Measurements from ENCODE around the gene SLC22A2. TPM values are rescaled to one million over a fixed set of nuclear protein-coding genes. Genes with fewer than 3 reads are reported as not detected.

Gene SLC22A2
- total RNA-seq, 3 donors from 2014 or later: 0.16 TPM; not detected in 2

GRCh38 chr6:160260803-160261450 is 2.3 kb upstream of the SLC22A2 start:
- intact Hi-C loops (cut with DNase I, micrococcal nuclease): no loop called here
- TF ChIP-seq CTCF (IDR thresholded peaks at IDR 0.05): no peak
- ATAC-seq (no peak), DNase-seq (no peak)
- H3K36me3 ChIP-seq (ENCODE audit: low read depth): no peaks in the 10 kb centered on the region
- H3K9me3 ChIP-seq: no peaks in the 10 kb centered on the region
- peaks cover 14% of the 10 kb centered on the region for H3K4me1 ChIP-seq (ENCODE audit: low read depth)
- no peak overlapping the region for H3K4me3 ChIP-seq

DNA sequence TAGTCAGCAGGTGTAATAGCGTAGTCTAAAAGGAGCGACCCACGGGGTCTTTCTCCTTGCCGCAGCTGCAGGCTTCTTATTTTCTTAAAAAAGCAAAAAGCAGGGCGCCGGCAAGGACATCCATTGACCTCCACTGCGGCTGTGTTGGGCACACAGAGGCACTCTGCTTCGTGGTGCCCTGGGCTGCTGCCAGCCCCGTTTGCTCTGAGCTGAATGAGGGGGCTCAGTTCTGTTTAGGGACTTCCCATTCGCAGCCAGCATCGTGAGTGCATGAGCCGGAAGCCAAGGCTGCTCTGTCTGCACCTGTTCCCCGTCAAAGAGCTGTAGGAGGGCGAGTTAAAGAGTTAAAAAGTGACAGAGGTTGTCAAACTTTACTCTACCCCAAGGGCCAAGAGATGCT is 1.7 kb upstream of the SLC22A2 start:
- H3K4me3 ChIP-seq: no peak overlapping the region
- H3K9me3 ChIP-seq: no peaks in the 10 kb centered on the region
- no peaks in the 10 kb centered on the region for H3K36me3 ChIP-seq (ENCODE audit: low read depth)
- DNase-seq (no peak), ATAC-seq (no peak)
- TF ChIP-seq CTCF (IDR thresholded peaks at IDR 0.05): no peak
- peaks cover 14% of the 10 kb centered on the region for H3K4me1 ChIP-seq (ENCODE audit: low read depth)
- intact Hi-C loops (cut with DNase I, micrococcal nuclease): no loop called here

- intact Hi-C loops (cut with DNase I, micrococcal nuclease): no loop called here
- Histone ChIP-seq H3K4me3 (no peak overlapping the region), H3K4me1 (ENCODE audit: low read depth) (peaks cover 20% of the 10 kb centered on the region), H3K9me3 (no peaks in the 10 kb centered on the region), H3K36me3 (ENCODE audit: low read depth) (no peaks in the 10 kb centered on the region)
- ATAC-seq (no peak), DNase-seq (no peak)
- no peak for TF ChIP-seq CTCF (IDR thresholded peaks at IDR 0.05)
These were observed 977 bp upstream of the SLC22A2 start for GRCh38 chr6:160259598-160259997.

GRCh38 chr6:160259143-160259425 is 463 bp upstream of the SLC22A2 start:
- no peak for TF ChIP-seq CTCF (IDR thresholded peaks at IDR 0.05)
- ATAC-seq: no peak
- H3K4me1 ChIP-seq (ENCODE audit: low read depth): peaks cover 21% of the 10 kb centered on the region
- H3K4me3 ChIP-seq: no peak overlapping the region
- DNase-seq: no peak
- H3K36me3 ChIP-seq (ENCODE audit: low read depth): no peaks in the 10 kb centered on the region
- H3K9me3 ChIP-seq: no peaks in the 10 kb centered on the region
- intact Hi-C loops (cut with DNase I, micrococcal nuclease): no loop called here

GRCh38 chr6:160256445-160256844 is 2.2 kb downstream of the SLC22A2 start:
- peaks cover 7% of the 10 kb centered on the region for H3K4me1 ChIP-seq (ENCODE audit: low read depth)
- intact Hi-C loops (cut with DNase I, micrococcal nuclease): no loop called here
- no peak overlapping the region for H3K4me3 ChIP-seq
- H3K9me3 ChIP-seq: no peaks in the 10 kb centered on the region
- DNase-seq: no peak
- no peaks in the 10 kb centered on the region for H3K36me3 ChIP-seq (ENCODE audit: low read depth)
- ATAC-seq: no peak
- no peak for TF ChIP-seq CTCF (IDR thresholded peaks at IDR 0.05)
